Endothelial cell of umbilical vein (primary cell): ENCODE results near the gene NDUFAF7. TPM values are rescaled to one million over a fixed set of nuclear protein-coding genes. Genes with fewer than 3 reads are reported as not detected.

Experiments
- BruUV-seq: library from RNA; stranded (reverse); fragments of 400-500 nt; replicated peaks from 2 replicates; lab custom pipeline; 2021; lab: Mats Ljungman, UMichigan
- CTCF ChIA-PET: fragments of 300-600, 350-600 bp; sonication (Branson Sonifier 250); formaldehyde crosslinking; loops from one replicate; lab custom pipeline; 2021; ENCODE audit warnings: antibody characterized with exemption, inconsistent platforms; lab: Charles Lee
- POLR2A ChIA-PET: fragments of 300-600, 350-600 bp; sonication (Branson Sonifier 250); formaldehyde crosslinking; loops from one replicate; lab custom pipeline; 2021; ENCODE audit warnings: antibody characterized with exemption, inconsistent platforms; lab: Charles Lee
- DNase-seq: peaks from one replicate; pipeline ENCODE4 v3.0.0-alpha.2; 2011; ENCODE audit warnings: low read depth, low spot score
- FAIRE-seq: peaks from 2 replicates; lab custom pipeline; 2011; peaks lifted over from hg19 to GRCh38; lab: Jason Lieb, UNC
- H2AFZ ChIP-seq: 2 replicates; pipeline ENCODE4 v1.6.0; 2012; ENCODE audit warnings: low read depth, low read length, control low read depth, inconsistent platforms
- H3K27ac ChIP-seq: 2 replicates; pipeline ENCODE4 v1.5.1; 2011; ENCODE audit warnings: low read depth, mild to moderate bottlenecking, control low read depth, low read length, moderate library complexity; ENCODE audit not compliant: insufficient read depth
- H3K27me3 ChIP-seq, 2 experiments: 2 replicates each; pipeline versions ENCODE4 v1.6.0 to v1.6.1; 2011; ENCODE audit warnings: low read length in 2 of 2, mixed read lengths in 1 of 2; ENCODE audit not compliant: control insufficient read depth in 2 of 2, insufficient read depth in 2 of 2
- H3K36me3 ChIP-seq, 2 experiments: 2 replicates in 1 of 2; 3 replicates in 1 of 2; pipeline ENCODE4 v1.5.1; 2011; ENCODE audit warnings: low read length in 2 of 2, mild to moderate bottlenecking in 1 of 2, moderate library complexity in 1 of 2; ENCODE audit not compliant: control insufficient read depth in 2 of 2, insufficient read depth in 2 of 2; ENCODE audit errors: extremely low read depth in 1 of 2
- H3K4me1 ChIP-seq: 3 replicates; pipeline ENCODE4 v1.5.1; 2011; ENCODE audit warnings: mild to moderate bottlenecking, low read length; ENCODE audit not compliant: control insufficient read depth, insufficient read depth; ENCODE audit errors: extremely low read depth
- H3K4me2 ChIP-seq: 2 replicates; pipeline ENCODE4 v1.6.1; 2011; ENCODE audit warnings: low read length, control low read depth, mixed read lengths; ENCODE audit not compliant: insufficient read depth
- H3K4me3 ChIP-seq, 3 experiments: fragments of 200-600 bp in 1 of 3; sonication (generic), shearing (Covaris generic) in 1 of 3; replicated peaks in 1 of 3; 2 replicates each; pipeline ENCODE4 v1.5.1; 2011 to 2016; ENCODE audit warnings: control low read depth in 3 of 3, low read length in 3 of 3, mild to moderate bottlenecking in 2 of 3, inconsistent platforms in 1 of 3, low read depth in 1 of 3, moderate library complexity in 1 of 3; ENCODE audit not compliant: insufficient read depth in 1 of 3
- H3K79me2 ChIP-seq: 2 replicates; pipeline ENCODE4 v1.6.0; 2012; ENCODE audit warnings: low read length, inconsistent platforms; ENCODE audit not compliant: control insufficient read depth, insufficient read depth
- H3K9ac ChIP-seq: replicated peaks from 2 replicates; pipeline ENCODE3; 2011; ENCODE audit warnings: low read length, control low read depth; ENCODE audit not compliant: insufficient read depth; ENCODE audit errors: extremely low read depth
- H3K9me1 ChIP-seq: replicated peaks from 3 replicates; pipeline ENCODE4 v1.6.0; 2011; ENCODE audit warnings: mild to moderate bottlenecking, low read length; ENCODE audit not compliant: control insufficient read depth, insufficient read depth; ENCODE audit errors: extremely low read depth
- H3K9me3 ChIP-seq: replicated peaks from 2 replicates; pipeline ENCODE4 v1.5.1; 2012; ENCODE audit warnings: low read length, inconsistent platforms; ENCODE audit not compliant: control insufficient read depth, insufficient read depth
- H4K20me1 ChIP-seq: replicated peaks from 2 replicates; pipeline ENCODE3; 2011; ENCODE audit warnings: mild to moderate bottlenecking, low read length; ENCODE audit not compliant: control insufficient read depth, insufficient read depth; ENCODE audit errors: extremely low read depth
- CTCF ChIP-seq, 2 donors: IDR thresholded peaks; 1 replicate in 1 of 2; 2 replicates in 1 of 2; pipeline ENCODE4 v1.5.1; 2011; ENCODE audit warnings: low read length in 2 of 2, mild to moderate bottlenecking in 2 of 2, moderate library complexity in 2 of 2, control low read depth in 1 of 2, inconsistent platforms in 1 of 2, low read depth in 1 of 2; ENCODE audit not compliant: insufficient read depth in 1 of 2; ENCODE audit errors: extremely low read depth in 1 of 2
- EZH2 ChIP-seq: IDR thresholded peaks from 2 replicates; pipeline ENCODE4 v1.6.1; 2012; ENCODE audit warnings: borderline replicate concordance, low read depth, mild to moderate bottlenecking, moderate library complexity, low read length, inconsistent platforms; ENCODE audit not compliant: severe bottlenecking
- FOS ChIP-seq: IDR thresholded peaks from 2 replicates; pipeline ENCODE4 v1.6.1; 2011; ENCODE audit warnings: mild to moderate bottlenecking, low read length, moderate library complexity, borderline replicate concordance; ENCODE audit not compliant: insufficient read depth
- GATA2 ChIP-seq: IDR thresholded peaks from 2 replicates; pipeline ENCODE4 v1.7.0; 2011; ENCODE audit warnings: low read depth, mild to moderate bottlenecking, moderate library complexity, mixed read lengths, low read length; ENCODE audit not compliant: insufficient read length, insufficient read depth
- JUN ChIP-seq: IDR thresholded peaks from 2 replicates; pipeline ENCODE4 v1.6.1; 2011; ENCODE audit warnings: borderline replicate concordance, low read depth; ENCODE audit not compliant: insufficient read length, insufficient read depth
- MYC ChIP-seq: IDR thresholded peaks from one replicate; pipeline ENCODE4 v1.6.1; 2011; ENCODE audit warnings: mild to moderate bottlenecking, low read depth, low read length
- POLR2A ChIP-seq: IDR thresholded peaks from 2 replicates; pipeline ENCODE4 v1.6.1; 2012; ENCODE audit warnings: low read depth, mild to moderate bottlenecking, control low read depth, low read length
- POLR2AphosphoS5 ChIP-seq: IDR thresholded peaks from 2 replicates; pipeline ENCODE4 v1.6.1; 2012; ENCODE audit warnings: low read depth, mild to moderate bottlenecking, control low read depth, low read length, moderate library complexity; ENCODE audit not compliant: insufficient read depth
- dilution Hi-C: fragments of 300-500 bp; cut with MboI; formaldehyde crosslinking; loops from one replicate; pipeline ENCODE4 v1.15.0; 2019; ENCODE audit warnings: low sequenced_read_pairs; ENCODE audit not compliant: extremely low pct_ligation_motif_present
- intact Hi-C: fragments of 100-400 bp; cut with micrococcal nuclease; formaldehyde crosslinking; loops from one replicate; pipeline ENCODE4 v1.10.0; 2022
- polyA plus RNA-seq, 4 experiments: library from polyadenylated mRNA; depleted of rRNA in 3 of 4; stranded (reverse) in 3 of 4; unstranded in 1 of 4; fragments of >200 nt; gene quantifications; 2 replicates each; pipeline versions ENCODE4 v1.2.1 to v1.2.3, GENCODE V29; 2011 to 2012; ENCODE audit warnings: missing spikeins in 1 of 4
- total RNA-seq: library from RNA; stranded (reverse); gene quantifications from 2 replicates; pipeline ENCODE4 v1.2.3, GENCODE V29; 2021
- TF ChIP-seq, protein P1 (sequence below): IDR thresholded peaks from 2 replicates; pipeline ENCODE4 v1.6.1; 2011; ENCODE audit not compliant: insufficient read depth, insufficient read length

Gene NDUFAF7
- total and polyA plus RNA-seq, 2 donors (not counting 3 experiments of a cell fraction or from before 2014, with no cell fraction given), result 11.6 to 23.4 TPM

DNA sequence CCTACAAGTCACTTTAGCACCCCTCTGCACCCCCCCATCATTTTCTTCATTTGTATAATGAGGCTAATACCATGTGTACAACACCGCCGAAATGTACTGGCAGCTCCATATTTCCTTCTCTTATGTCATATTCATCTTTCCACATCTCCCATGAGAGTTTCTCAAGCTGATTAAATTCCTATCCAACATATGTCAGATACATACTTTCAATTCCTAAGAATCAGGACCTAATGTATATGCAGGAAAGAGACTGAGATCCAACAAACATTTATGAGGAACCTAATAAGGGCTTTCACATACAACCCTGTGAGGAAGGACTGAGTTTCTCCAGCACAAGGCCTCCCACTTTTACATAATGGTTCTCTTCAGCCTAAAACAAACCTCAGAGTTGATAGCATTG is 51.3 kb downstream of the NDUFAF7 start:
- POLR2A ChIA-PET, result interaction anchor here (0.5 to 1.0 kb wide), 2 partner anchors 42 to 285 kb away, joined by 3 to 8 read pairs; partner anchors contain the start of gene PRKD3
- intact Hi-C loops, result loop anchor here (5.0 kb wide), 1 partner anchor 595 kb away; no protein-coding TSS in a partner anchor
- H3K27ac ChIP-seq, result peak overlapping the region; percentile 56
- H3K27me3 ChIP-seq, result no peaks in the 10 kb centered on the region
- CTCF ChIA-PET, result interaction anchor here (2.0 to 2.3 kb wide), 2 partner anchors 40 to 595 kb away, joined by 6 to 8 read pairs; no protein-coding TSS in a partner anchor
- DNase-seq (no peak), FAIRE-seq (peak; percentile 28)
- peaks cover 0 to 15% of the 10 kb centered on the region in 2 experiments for H3K36me3 ChIP-seq
- BruUV-seq, result no TSS peak
- no peaks in the 10 kb centered on the region for H3K9me3 ChIP-seq
- no peak overlapping the region for H3K9ac ChIP-seq
- H3K4me3 ChIP-seq, result no peak overlapping the region
- peaks cover 17% of the 10 kb centered on the region for H3K4me1 ChIP-seq
- dilution Hi-C loops, result no loop called here
- no peak for TF ChIP-seq EZH2
- TF ChIP-seq, protein P1, sequence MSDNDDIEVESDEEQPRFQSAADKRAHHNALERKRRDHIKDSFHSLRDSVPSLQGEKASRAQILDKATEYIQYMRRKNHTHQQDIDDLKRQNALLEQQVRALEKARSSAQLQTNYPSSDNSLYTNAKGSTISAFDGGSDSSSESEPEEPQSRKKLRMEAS, result no peak
- no peak for TF ChIP-seq FOS
- TF ChIP-seq POLR2AphosphoS5, result no peak
- TF ChIP-seq GATA2, result no peak
- no peaks in the 10 kb centered on the region for H3K9me1 ChIP-seq
- H3K4me2 ChIP-seq, result no peak overlapping the region
- no peaks in the 10 kb centered on the region for H4K20me1 ChIP-seq
- no peak overlapping the region for H2AFZ ChIP-seq
- H3K79me2 ChIP-seq, result peaks cover 5% of the 10 kb centered on the region

DNA sequence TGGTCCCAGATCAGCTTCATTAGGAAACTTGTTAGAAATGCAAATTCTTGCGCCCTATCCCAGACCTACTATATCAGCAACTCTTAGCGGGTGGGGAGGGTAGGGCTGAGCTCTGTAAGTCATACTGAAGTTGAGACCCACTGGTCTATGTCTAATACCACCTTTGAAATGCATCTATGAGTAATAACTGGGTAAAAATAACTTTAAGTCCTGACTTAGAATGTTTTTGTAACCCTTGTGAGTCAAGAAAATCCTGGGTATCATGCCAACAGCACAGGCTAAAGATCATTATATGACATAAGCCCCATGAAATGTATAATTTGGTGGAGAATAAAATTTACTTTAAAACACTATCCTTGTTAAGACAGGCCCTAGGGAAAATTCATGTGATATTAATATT is 51.7 kb downstream of the NDUFAF7 start:
- peak; percentile 72 for FAIRE-seq
- POLR2A ChIA-PET, result interaction anchor here (0.5 to 1.0 kb wide), 2 partner anchors 42 to 286 kb away, joined by 3 to 8 read pairs; partner anchors contain the start of gene PRKD3

More for the DNA sequence above, 51.7 kb downstream of the NDUFAF7 start:
- Histone ChIP-seq H3K9me1 (no peaks in the 10 kb centered on the region), H3K4me2 (peak overlapping the region; percentile 2), H3K27me3 (no peaks in the 10 kb centered on the region), H3K36me3 (peaks cover 0 to 18% of the 10 kb centered on the region in 2 experiments), H3K9me3 (no peaks in the 10 kb centered on the region), H2AFZ (no peak overlapping the region), H3K27ac (peak overlapping the region; percentile 56), H3K4me1 (peaks cover 17% of the 10 kb centered on the region), H3K9ac (no peak overlapping the region), H3K4me3 (no peak overlapping the region), H3K79me2 (peaks cover 5% of the 10 kb centered on the region), H4K20me1 (no peaks in the 10 kb centered on the region)
- no TSS peak for BruUV-seq
- dilution Hi-C loops, result no loop called here
- CTCF ChIA-PET, result interaction anchor here (2.0 to 2.3 kb wide), 2 partner anchors 39 to 594 kb away, joined by 6 to 8 read pairs; no protein-coding TSS in a partner anchor
- intact Hi-C loops, result loop anchor here (5.0 kb wide), 1 partner anchor 594 kb away; no protein-coding TSS in a partner anchor
- no peak for TF ChIP-seq POLR2A
- no peak for TF ChIP-seq POLR2AphosphoS5
- TF ChIP-seq CTCF (IDR thresholded peaks at IDR 0.05; ENCODE audit: extremely low read depth in 1 of 2, insufficient read depth in 1 of 2, low read depth in 1 of 2, low read length in 2 of 2), result no peak
- peak; percentile 45 for TF ChIP-seq JUN
- TF ChIP-seq, protein P1, result no peak
- peak; percentile 54 for TF ChIP-seq FOS
- TF ChIP-seq MYC, result no peak
- no peak for TF ChIP-seq GATA2
- no peak for TF ChIP-seq EZH2
- peak; percentile 80 for DNase-seq
